ENCODE measurements around the gene DEK.

The DEK gene

GRCh38 chr6:18249271-18249670, 15.1 kb downstream of the DEK start:
- Histone ChIP-seq H3K27me3 (ENCODE audit: control insufficient read depth, insufficient read depth, low read length) (no peaks in the 10 kb centered on the region), H3K27ac (ENCODE audit: low read depth, low read length) (no peak overlapping the region), H3K9ac (ENCODE audit: low read length) (no peak overlapping the region), H3K36me3 (ENCODE audit: control insufficient read depth, insufficient read depth, low read length) (peaks cover 96% of the 10 kb centered on the region), H3K4me3 (ENCODE audit: low read depth, low read length) (no peak overlapping the region), H3K9me3 (ENCODE audit: control insufficient read depth, insufficient read depth, low read depth, low read length) (no peaks in the 10 kb centered on the region), H3K4me1 (ENCODE audit: control insufficient read depth, insufficient read depth, low read length) (no peaks in the 10 kb centered on the region)

DNA sequence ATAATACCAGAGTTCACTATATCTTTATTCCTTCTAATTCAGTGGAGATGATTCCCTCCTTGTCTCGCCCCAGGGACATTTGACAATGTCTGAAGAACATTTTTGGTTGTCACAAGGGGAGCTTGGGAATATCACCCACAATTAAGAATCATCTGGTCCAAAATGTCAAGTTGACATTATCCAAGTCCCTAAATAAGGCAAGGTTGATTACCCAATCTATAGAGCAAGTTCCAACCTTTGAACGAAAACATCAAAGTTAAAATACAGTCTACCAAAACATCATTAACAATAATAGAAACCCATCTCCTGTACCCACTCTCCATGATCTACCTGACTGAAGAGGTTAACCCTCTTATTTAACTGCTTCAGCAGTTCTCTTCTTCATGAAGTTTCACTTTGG, 15.6 kb downstream of the DEK start:
- no peak overlapping the region for H3K27ac ChIP-seq (ENCODE audit: low read depth, low read length)

GRCh38 chr6:18247002-18247401, 17.3 kb downstream of the DEK start:
- Histone ChIP-seq H3K9me3 (ENCODE audit: control insufficient read depth, insufficient read depth, low read depth, low read length) (no peaks in the 10 kb centered on the region), H3K9ac (ENCODE audit: low read length) (no peak overlapping the region), H3K36me3 (ENCODE audit: control insufficient read depth, insufficient read depth, low read length) (peaks cover 96% of the 10 kb centered on the region)

More for the DNA sequence above, 15.6 kb downstream of the DEK start:
- Histone ChIP-seq H3K9ac (ENCODE audit: low read length) (no peak overlapping the region), H3K27me3 (ENCODE audit: control insufficient read depth, insufficient read depth, low read length) (no peaks in the 10 kb centered on the region), H3K4me1 (ENCODE audit: control insufficient read depth, insufficient read depth, low read length) (no peaks in the 10 kb centered on the region), H3K4me3 (ENCODE audit: low read depth, low read length) (no peak overlapping the region), H3K36me3 (ENCODE audit: control insufficient read depth, insufficient read depth, low read length) (peaks cover 96% of the 10 kb centered on the region), H3K9me3 (ENCODE audit: control insufficient read depth, insufficient read depth, low read depth, low read length) (no peaks in the 10 kb centered on the region)

GRCh38 chr6:18246205-18246604, 18.1 kb downstream of the DEK start:
- H3K9me3 ChIP-seq (ENCODE audit: control insufficient read depth, insufficient read depth, low read depth, low read length): no peaks in the 10 kb centered on the region
- H3K4me3 ChIP-seq (ENCODE audit: low read depth, low read length): no peak overlapping the region
- peaks cover 96% of the 10 kb centered on the region for H3K36me3 ChIP-seq (ENCODE audit: control insufficient read depth, insufficient read depth, low read length)
- no peaks in the 10 kb centered on the region for H3K27me3 ChIP-seq (ENCODE audit: control insufficient read depth, insufficient read depth, low read length)
- no peaks in the 10 kb centered on the region for H3K4me1 ChIP-seq (ENCODE audit: control insufficient read depth, insufficient read depth, low read length)
- no peak overlapping the region for H3K9ac ChIP-seq (ENCODE audit: low read length)
- H3K27ac ChIP-seq (ENCODE audit: low read depth, low read length): no peak overlapping the region; the same call in 1 of the 2 replicates

More at GRCh38 chr6:18247002-18247401, 17.3 kb downstream of the DEK start:
- H3K4me1 ChIP-seq (ENCODE audit: control insufficient read depth, insufficient read depth, low read length): no peaks in the 10 kb centered on the region
- no peak overlapping the region; the same call in 1 of the 2 replicates for H3K27ac ChIP-seq (ENCODE audit: low read depth, low read length)
- H3K27me3 ChIP-seq (ENCODE audit: control insufficient read depth, insufficient read depth, low read length): no peaks in the 10 kb centered on the region
- H3K4me3 ChIP-seq (ENCODE audit: low read depth, low read length): no peak overlapping the region

- Histone ChIP-seq H3K4me3 (ENCODE audit: low read depth, low read length) (no peak overlapping the region), H3K27ac (ENCODE audit: low read depth, low read length) (no peak overlapping the region), H3K4me1 (ENCODE audit: control insufficient read depth, insufficient read depth, low read length) (no peaks in the 10 kb centered on the region), H3K27me3 (ENCODE audit: control insufficient read depth, insufficient read depth, low read length) (no peaks in the 10 kb centered on the region), H3K9ac (ENCODE audit: low read length) (no peak overlapping the region), H3K9me3 (ENCODE audit: control insufficient read depth, insufficient read depth, low read depth, low read length) (no peaks in the 10 kb centered on the region), H3K36me3 (ENCODE audit: control insufficient read depth, insufficient read depth, low read length) (peaks cover 96% of the 10 kb centered on the region)
Observed at GRCh38 chr6:18245642-18246041, 18.7 kb downstream of the DEK start.

- H3K9ac ChIP-seq (ENCODE audit: low read length): no peak overlapping the region
- no peaks in the 10 kb centered on the region for H3K4me1 ChIP-seq (ENCODE audit: control insufficient read depth, insufficient read depth, low read length)
- peaks cover 98% of the 10 kb centered on the region for H3K36me3 ChIP-seq (ENCODE audit: control insufficient read depth, insufficient read depth, low read length)
- no peak overlapping the region for H3K27ac ChIP-seq (ENCODE audit: low read depth, low read length)
- no peaks in the 10 kb centered on the region for H3K27me3 ChIP-seq (ENCODE audit: control insufficient read depth, insufficient read depth, low read length)
- H3K4me3 ChIP-seq (ENCODE audit: low read depth, low read length): no peak overlapping the region
- H3K9me3 ChIP-seq (ENCODE audit: control insufficient read depth, insufficient read depth, low read depth, low read length): no peaks in the 10 kb centered on the region
Observed at GRCh38 chr6:18245079-18245478, 19.3 kb downstream of the DEK start.

DNA sequence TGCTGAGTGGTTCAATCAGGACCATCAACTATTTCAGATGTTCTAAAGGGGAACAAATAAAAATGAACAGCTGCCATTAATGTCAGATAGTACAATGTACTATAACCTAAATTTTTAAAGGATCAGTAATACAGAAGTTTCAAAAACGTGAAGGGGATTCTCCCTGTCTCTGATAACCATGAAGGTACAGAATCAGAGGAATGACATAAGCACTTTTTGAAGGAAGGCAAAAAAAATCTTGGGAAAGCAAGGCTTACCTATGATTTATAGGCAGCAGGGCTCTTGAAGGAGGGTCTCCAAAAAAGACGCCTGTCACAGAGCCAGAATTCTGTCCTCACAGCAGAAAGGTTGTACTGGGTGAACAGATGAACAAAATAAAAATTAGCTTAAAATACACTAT, 20.1 kb downstream of the DEK start:
- Histone ChIP-seq H3K9me3 (ENCODE audit: control insufficient read depth, insufficient read depth, low read depth, low read length) (no peaks in the 10 kb centered on the region), H3K27me3 (ENCODE audit: control insufficient read depth, insufficient read depth, low read length) (no peaks in the 10 kb centered on the region), H3K9ac (ENCODE audit: low read length) (no peak overlapping the region), H3K36me3 (ENCODE audit: control insufficient read depth, insufficient read depth, low read length) (peaks cover 99% of the 10 kb centered on the region), H3K27ac (ENCODE audit: low read depth, low read length) (no peak overlapping the region), H3K4me1 (ENCODE audit: control insufficient read depth, insufficient read depth, low read length) (no peaks in the 10 kb centered on the region), H3K4me3 (ENCODE audit: low read depth, low read length) (no peak overlapping the region)

- Histone ChIP-seq H3K9ac (ENCODE audit: low read length) (no peak overlapping the region), H3K36me3 (ENCODE audit: control insufficient read depth, insufficient read depth, low read length) (peaks cover 99% of the 10 kb centered on the region), H3K4me1 (ENCODE audit: control insufficient read depth, insufficient read depth, low read length) (no peaks in the 10 kb centered on the region), H3K27ac (ENCODE audit: low read depth, low read length) (no peak overlapping the region), H3K27me3 (ENCODE audit: control insufficient read depth, insufficient read depth, low read length) (no peaks in the 10 kb centered on the region), H3K9me3 (ENCODE audit: control insufficient read depth, insufficient read depth, low read depth, low read length) (no peaks in the 10 kb centered on the region), H3K4me3 (ENCODE audit: low read depth, low read length) (no peak overlapping the region)
Observed at GRCh38 chr6:18243302-18243893, 20.9 kb downstream of the DEK start.

- Histone ChIP-seq H3K27ac (ENCODE audit: low read depth, low read length) (no peak overlapping the region), H3K4me3 (ENCODE audit: low read depth, low read length) (no peak overlapping the region), H3K9me3 (ENCODE audit: control insufficient read depth, insufficient read depth, low read depth, low read length) (no peaks in the 10 kb centered on the region), H3K36me3 (ENCODE audit: control insufficient read depth, insufficient read depth, low read length) (peaks cover 99% of the 10 kb centered on the region), H3K9ac (ENCODE audit: low read length) (no peak overlapping the region), H3K4me1 (ENCODE audit: control insufficient read depth, insufficient read depth, low read length) (no peaks in the 10 kb centered on the region), H3K27me3 (ENCODE audit: control insufficient read depth, insufficient read depth, low read length) (no peaks in the 10 kb centered on the region)
Observed at GRCh38 chr6:18242062-18242851, 22.1 kb downstream of the DEK start.

DNA sequence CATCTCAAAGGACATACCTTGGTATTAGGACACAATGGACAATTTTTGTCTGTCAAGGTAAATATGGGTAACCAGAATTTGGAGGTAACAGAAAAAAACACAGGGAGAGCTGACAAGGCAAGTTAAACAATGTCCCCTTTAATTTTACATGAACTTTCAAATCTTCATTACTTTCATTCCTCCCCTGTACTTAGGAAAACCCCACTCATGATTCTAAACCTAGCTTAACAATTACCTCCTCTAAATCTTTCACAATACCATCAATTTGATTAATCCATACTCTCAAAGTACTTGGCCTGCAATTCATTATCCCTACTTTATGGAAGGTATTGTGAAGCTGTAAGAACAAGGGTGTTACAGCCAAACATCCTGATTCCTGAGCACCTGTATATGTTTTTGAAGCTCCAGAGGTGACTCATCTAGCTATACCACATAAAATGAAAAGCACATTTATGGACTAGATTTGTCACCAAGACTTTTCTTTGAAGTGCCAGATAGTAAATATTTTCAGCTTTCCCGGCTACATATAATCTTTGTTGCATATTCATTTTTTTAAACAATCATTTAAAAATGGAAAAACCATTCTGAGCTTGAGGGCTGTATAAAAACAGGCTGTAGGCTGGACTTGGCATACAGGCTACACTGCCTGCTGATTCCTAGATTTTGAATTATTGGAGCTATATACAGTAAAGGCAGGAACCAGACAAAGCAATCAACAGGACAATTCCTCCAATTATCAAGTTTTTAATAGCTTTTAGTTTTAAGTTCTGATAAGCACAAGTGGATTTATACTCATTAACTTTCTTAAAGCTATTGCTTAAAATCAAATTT, 22.9 kb downstream of the DEK start:
- H3K27me3 ChIP-seq (ENCODE audit: control insufficient read depth, insufficient read depth, low read length): no peaks in the 10 kb centered on the region
- no peak overlapping the region for H3K27ac ChIP-seq (ENCODE audit: low read depth, low read length)
- H3K9ac ChIP-seq (ENCODE audit: low read length): no peak overlapping the region
- no peak overlapping the region for H3K4me3 ChIP-seq (ENCODE audit: low read depth, low read length)
- peaks cover 98% of the 10 kb centered on the region for H3K36me3 ChIP-seq (ENCODE audit: control insufficient read depth, insufficient read depth, low read length)
- H3K9me3 ChIP-seq (ENCODE audit: control insufficient read depth, insufficient read depth, low read depth, low read length): no peaks in the 10 kb centered on the region
- H3K4me1 ChIP-seq (ENCODE audit: control insufficient read depth, insufficient read depth, low read length): no peaks in the 10 kb centered on the region

DNA sequence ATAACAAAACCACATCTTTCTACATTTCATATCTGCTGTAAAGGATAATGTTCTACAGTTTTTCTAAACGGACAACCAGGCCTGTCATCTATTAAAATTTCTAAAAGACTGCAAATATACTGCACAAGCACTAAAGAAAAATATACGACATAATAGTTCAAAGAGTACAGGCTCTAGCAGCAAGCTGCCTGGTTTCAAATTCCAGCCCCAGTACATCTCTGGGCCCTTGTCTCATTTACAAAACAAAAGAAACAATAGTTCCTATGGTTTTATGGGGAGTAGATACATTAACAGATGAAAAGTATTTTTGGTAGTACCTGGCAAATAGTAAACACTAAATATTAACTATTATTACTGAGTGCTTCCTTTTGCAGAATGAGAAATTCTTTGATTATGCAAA, 24.1 kb downstream of the DEK start:
- Histone ChIP-seq H3K4me1 (ENCODE audit: control insufficient read depth, insufficient read depth, low read length) (no peaks in the 10 kb centered on the region), H3K4me3 (ENCODE audit: low read depth, low read length) (no peak overlapping the region), H3K27ac (ENCODE audit: low read depth, low read length) (no peak overlapping the region), H3K9me3 (ENCODE audit: control insufficient read depth, insufficient read depth, low read depth, low read length) (no peaks in the 10 kb centered on the region), H3K36me3 (ENCODE audit: control insufficient read depth, insufficient read depth, low read length) (peaks cover 98% of the 10 kb centered on the region), H3K27me3 (ENCODE audit: control insufficient read depth, insufficient read depth, low read length) (no peaks in the 10 kb centered on the region), H3K9ac (ENCODE audit: low read length) (no peak overlapping the region)

Data from HUES6 (cell line).